GM12878 (cell line): ENCODE measurements around the gene CLDN25. TPM values are rescaled to one million over a fixed set of nuclear protein-coding genes. Genes with fewer than 3 reads are reported as not detected.

Source experiments
- ATAC-seq: fragments of 200-7000 bp; cut with Tn5 transposase; 3 replicates; pipeline ENCODE4 v1.9.1; 2020; ENCODE audit warnings: mild to moderate bottlenecking, moderate library complexity
- BruUV-seq: library from RNA; stranded (reverse); fragments of 400-500 nt; replicated peaks from 2 replicates; lab custom pipeline; 2021; lab: Mats Ljungman, UMichigan
- CTCF ChIA-PET: fragments of 300-600 bp; sonication (Branson Sonifier 250); formaldehyde crosslinking; extraction: SDS; loops from one replicate; lab custom pipeline; 2021; ENCODE audit warnings: inconsistent platforms; lab: Yijun Ruan, JAX
- POLR2A ChIA-PET: fragments of 350-600 bp; formaldehyde crosslinking; extraction: SDS; loops from one replicate; lab custom pipeline; 2021; ENCODE audit warnings: inconsistent platforms; lab: Charles Lee
- RAD21 ChIA-PET: fragments of 300-600 bp; sonication (Branson Sonifier 250); formaldehyde crosslinking; loops from one replicate; lab custom pipeline; 2023; ENCODE audit warnings: antibody characterized with exemption; ENCODE audit not compliant: unreplicated experiment; lab: Charles Lee
- SMC1A ChIA-PET: fragments of 300-600 bp; sonication (Branson Sonifier 250); formaldehyde crosslinking; loops from one replicate; lab custom pipeline; 2023; ENCODE audit not compliant: unreplicated experiment, uncharacterized antibody; lab: Charles Lee
- DNase-seq: peaks from one replicate; pipeline ENCODE4 v3.0.0-alpha.2; 2011; ENCODE audit warnings: low read depth, low spot score
- FAIRE-seq: peaks from 3 replicates; lab custom pipeline; 2011; peaks lifted over from hg19 to GRCh38; lab: Jason Lieb, UNC
- H2AFZ ChIP-seq: 2 replicates; pipeline ENCODE4 v1.6.0; 2011; ENCODE audit warnings: low read depth, low read length, control low read depth; ENCODE audit not compliant: control insufficient read depth
- H3K27ac ChIP-seq: 2 replicates; pipeline ENCODE4 v1.5.1; 2011; ENCODE audit warnings: control low read depth; ENCODE audit not compliant: control insufficient read depth, insufficient read depth
- H3K27me3 ChIP-seq, 2 experiments: replicated peaks in 1 of 2; 2 replicates each; pipeline versions ENCODE4 v1.6.0 to v1.6.1; 2011; ENCODE audit warnings: low read length in 1 of 2; ENCODE audit not compliant: control insufficient read depth in 2 of 2, insufficient read depth in 2 of 2
- H3K36me3 ChIP-seq, 2 experiments: 2 replicates each; pipeline ENCODE4 v1.5.1; 2011; ENCODE audit warnings: low read length in 1 of 2; ENCODE audit not compliant: control insufficient read depth in 2 of 2, insufficient read depth in 2 of 2
- H3K4me1 ChIP-seq: 2 replicates; pipeline ENCODE4 v1.6.1; 2011; ENCODE audit warnings: mild to moderate bottlenecking, low read length, moderate library complexity, mixed read lengths; ENCODE audit not compliant: control insufficient read depth, insufficient read depth
- H3K4me2 ChIP-seq: 2 replicates; pipeline ENCODE4 v1.6.0; 2011; ENCODE audit warnings: control low read depth; ENCODE audit not compliant: control insufficient read depth, insufficient read depth
- H3K4me3 ChIP-seq: fragments of 200-600 bp; sonication (generic); 2 replicates; pipeline ENCODE4 v1.5.1; 2016
- H3K79me2 ChIP-seq: 2 replicates; pipeline ENCODE4 v1.6.0; 2011; ENCODE audit warnings: low read length; ENCODE audit not compliant: control insufficient read depth, insufficient read depth
- H3K9ac ChIP-seq: 2 replicates; pipeline ENCODE4 v1.8.0; 2011; ENCODE audit warnings: low read length, control low read depth, mixed read lengths; ENCODE audit not compliant: control insufficient read depth, insufficient read depth
- H3K9me3 ChIP-seq: replicated peaks from 3 replicates; pipeline ENCODE4 v1.5.1; 2011; ENCODE audit warnings: mild to moderate bottlenecking, low read length; ENCODE audit not compliant: control insufficient read depth, insufficient read depth
- H4K20me1 ChIP-seq: 2 replicates; pipeline ENCODE4 v1.6.0; 2011; ENCODE audit not compliant: control insufficient read depth, insufficient read depth
- CREB1 ChIP-seq: IDR thresholded peaks from 2 replicates; pipeline ENCODE4 v1.6.1; 2012; ENCODE audit warnings: low read depth, mild to moderate bottlenecking, inconsistent platforms
- EGR1 ChIP-seq, 2 experiments: IDR thresholded peaks; 1 replicate in 1 of 2; 2 replicates in 1 of 2; pipeline ENCODE4 v1.6.1; 2011 to 2012; ENCODE audit warnings: low read depth in 2 of 2, low read length in 2 of 2, borderline replicate concordance in 1 of 2, mild to moderate bottlenecking in 1 of 2, moderate library complexity in 1 of 2
- HDAC2 ChIP-seq: fragments of 200-600 bp; sonication (generic); IDR thresholded peaks from 2 replicates; pipeline ENCODE4 v1.6.1; 2017
- IRF4 ChIP-seq: IDR thresholded peaks from 2 replicates; pipeline ENCODE4 v1.6.1; 2011; ENCODE audit warnings: low read depth, low read length
- MTA3 ChIP-seq: IDR thresholded peaks from 2 replicates; pipeline ENCODE4 v1.6.1; 2012; ENCODE audit warnings: low read length, inconsistent platforms, borderline replicate concordance
- MYC ChIP-seq: IDR thresholded peaks from 2 replicates; pipeline ENCODE4 v1.6.1; 2011; ENCODE audit warnings: mild to moderate bottlenecking, low read length, moderate library complexity, inconsistent platforms; ENCODE audit not compliant: insufficient read depth, insufficient replicate concordance, insufficient read length, severe bottlenecking
- NR2C2 ChIP-seq: IDR thresholded peaks from 2 replicates; pipeline ENCODE4 v1.6.1; 2011; ENCODE audit warnings: borderline replicate concordance, low read depth; ENCODE audit not compliant: control insufficient read depth, insufficient read length
- PRDM15 ChIP-seq: fragments of 450-650 bp; formaldehyde crosslinking; IDR thresholded peaks from 2 replicates; pipeline ENCODE4 v1.4.0; 2020; ENCODE audit warnings: mild to moderate bottlenecking, moderate library complexity
- RCOR1 ChIP-seq: conservative IDR thresholded peaks from 2 replicates; pipeline ENCODE4 v1.6.1; 2012; ENCODE audit warnings: low read depth, low read length, improper control_type of control experiment
- SREBF2 ChIP-seq: IDR thresholded peaks from 2 replicates; pipeline ENCODE4 v1.6.1; 2012; ENCODE audit warnings: mild to moderate bottlenecking, low read length
- STAT3 ChIP-seq: IDR thresholded peaks from 2 replicates; pipeline ENCODE4 v1.6.1; 2011; ENCODE audit warnings: low read depth, low read length, improper control_type of control experiment
- SUPT20H ChIP-seq: IDR thresholded peaks from 2 replicates; pipeline ENCODE4 v1.6.1; 2011; ENCODE audit warnings: low read depth, mild to moderate bottlenecking, low read length, moderate library complexity, borderline replicate concordance; ENCODE audit not compliant: control insufficient read depth
- ZNF274 ChIP-seq: IDR thresholded peaks from one replicate; pipeline ENCODE4 v1.8.0; 2011; ENCODE audit not compliant: insufficient read length, insufficient read depth
- ZNF622 ChIP-seq: fragments of 450-650 bp; IDR thresholded peaks from 2 replicates; pipeline ENCODE4 v1.6.1; 2017; ENCODE audit warnings: mild to moderate bottlenecking, inconsistent platforms
- WGBS: methylation state at CpG from one replicate; pipeline ENCODE4 v1.1.6; 2016; ENCODE audit warnings: low lambda C conversion rate; ENCODE audit not compliant: insufficient replicate concordance, insufficient coverage; ENCODE audit errors: missing lambda C conversion rate; 5-methylcytosine and 5-hydroxymethylcytosine counted together
- in situ Hi-C: fragments of 300-500 bp; cut with MboI; formaldehyde crosslinking; loops from 9 replicates; pipeline ENCODE4 v1.14.3; 2018; ENCODE audit warnings: mixed read lengths
- intact Hi-C: fragments of 100-400 bp; cut with micrococcal nuclease; formaldehyde crosslinking; loops from one replicate; pipeline ENCODE4 v1.14.2; 2022; ENCODE audit not compliant: unreplicated experiment
- polyA plus RNA-seq, 11 experiments: library from polyadenylated mRNA; depleted of rRNA in 4 of 11; unstranded in 6 of 11; stranded (reverse) in 5 of 11; fragments of >200 nt; fragmentation: Nextera tagmentation in 4 of 11; fragmentation: Illumina TruSeq in 1 of 11; extraction: Ambion mirVana in 4 of 11; extraction: Trizol in 1 of 11; gene quantifications; 1 replicate in 1 of 11; 2 replicates in 10 of 11; pipeline versions ENCODE4 v1.2.1 to v1.2.3, GENCODE V29; 2011 to 2016; ENCODE audit warnings: inconsistent platforms in 2 of 11, missing spikeins in 2 of 11, low read depth in 1 of 11
- total RNA-seq, 4 experiments: library from RNA; depleted of rRNA in 3 of 4; stranded (reverse); fragments of >200 nt in 3 of 4; fragmentation: Illumina TruSeq in 1 of 4; extraction: Trizol in 1 of 4; gene quantifications; 2 replicates each; pipeline versions ENCODE4 v1.2.1 to v1.2.3, GENCODE V29; 2013 to 2021
- TF ChIP-seq, protein P1 (sequence below): fragments of 450-650 bp; IDR thresholded peaks from 2 replicates; pipeline ENCODE4 v1.6.1; 2017; ENCODE audit warnings: low read depth, mild to moderate bottlenecking, moderate library complexity
- TF ChIP-seq, protein P2 (sequence below): IDR thresholded peaks from 2 replicates; pipeline ENCODE4 v1.6.1; 2011; ENCODE audit warnings: borderline replicate concordance, low read depth, mild to moderate bottlenecking, moderate library complexity, low read length; ENCODE audit not compliant: insufficient read depth, poor library complexity, severe bottlenecking

CLDN25 gene
- total and polyA plus RNA-seq, 10 of the 15 experiments (the other 5 are each of a cell fraction or from before 2014, with no cell fraction given), result not detected

DNA sequence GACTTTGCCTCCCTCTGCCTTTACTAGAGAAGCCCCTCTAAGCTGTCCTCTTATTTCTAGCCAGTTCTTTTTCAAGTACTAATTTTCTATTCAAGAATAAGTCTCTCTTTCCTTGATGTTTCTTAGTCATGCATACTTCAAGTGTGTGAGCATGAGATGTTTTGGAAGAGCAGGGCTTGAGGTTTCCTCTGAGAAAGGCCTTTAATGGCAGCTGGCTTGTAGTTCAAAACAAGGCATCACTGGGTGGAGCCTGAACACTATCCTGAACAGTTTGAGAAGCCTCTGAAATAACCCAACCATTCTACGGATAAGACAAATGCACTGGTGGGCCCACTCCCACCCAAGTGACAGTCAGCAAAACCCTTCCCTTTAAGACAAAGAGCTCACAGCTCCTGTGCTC is 37.6 kb downstream of the CLDN25 start:
- ChIA-PET CTCF (interaction anchor here (1.1 to 1.5 kb wide), 2 partner anchors 11 to 79 kb away, joined by 3 to 7 read pairs; no protein-coding TSS in a partner anchor), RAD21 (no interaction called here)
- H3K27me3 ChIP-seq, result no peaks in the 10 kb centered on the region

More for the DNA sequence above, 37.6 kb downstream of the CLDN25 start:
- Histone ChIP-seq H4K20me1 (no peaks in the 10 kb centered on the region), H3K4me1 (no peaks in the 10 kb centered on the region), H3K4me2 (no peak overlapping the region), H3K9ac (no peak overlapping the region), H3K79me2 (no peaks in the 10 kb centered on the region), H3K9me3 (no peaks in the 10 kb centered on the region), H3K36me3 (peaks cover 0 to 24% of the 10 kb centered on the region in 2 experiments; a peak in 3 of 4 replicates), H2AFZ (no peak overlapping the region), H3K27ac (no peak overlapping the region), H3K4me3 (no peak overlapping the region)
- in situ Hi-C loops (no loop called here), intact Hi-C loops (no loop called here)
- ChIA-PET POLR2A (no interaction called here), SMC1A (interaction anchor here (0.6 to 1.4 kb wide), 2 partner anchors 10 to 79 kb away, joined by 3 to 4 read pairs; no protein-coding TSS in a partner anchor)
- TF ChIP-seq, protein P1, sequence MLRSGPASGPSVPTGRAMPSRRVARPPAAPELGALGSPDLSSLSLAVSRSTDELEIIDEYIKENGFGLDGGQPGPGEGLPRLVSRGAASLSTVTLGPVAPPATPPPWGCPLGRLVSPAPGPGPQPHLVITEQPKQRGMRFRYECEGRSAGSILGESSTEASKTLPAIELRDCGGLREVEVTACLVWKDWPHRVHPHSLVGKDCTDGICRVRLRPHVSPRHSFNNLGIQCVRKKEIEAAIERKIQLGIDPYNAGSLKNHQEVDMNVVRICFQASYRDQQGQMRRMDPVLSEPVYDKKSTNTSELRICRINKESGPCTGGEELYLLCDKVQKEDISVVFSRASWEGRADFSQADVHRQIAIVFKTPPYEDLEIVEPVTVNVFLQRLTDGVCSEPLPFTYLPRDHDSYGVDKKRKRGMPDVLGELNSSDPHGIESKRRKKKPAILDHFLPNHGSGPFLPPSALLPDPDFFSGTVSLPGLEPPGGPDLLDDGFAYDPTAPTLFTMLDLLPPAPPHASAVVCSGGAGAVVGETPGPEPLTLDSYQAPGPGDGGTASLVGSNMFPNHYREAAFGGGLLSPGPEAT, result no peak
- TF ChIP-seq CREB1 (no peak), STAT3 (no peak), PRDM15 (CRISPR knock-in tag) (no peak), ZNF622 (no peak), SREBF2 (no peak), EGR1 (IDR thresholded peaks at IDR 0.05; ENCODE audit: borderline replicate concordance in 1 of 2, low read depth in 2 of 2, low read length in 2 of 2) (no peak), HDAC2 (no peak), MTA3 (no peak), SUPT20H (no peak), RCOR1 (no peak), ZNF274 (no peak), MYC (no peak), IRF4 (no peak), NR2C2 (no peak)
- TF ChIP-seq, protein P2, sequence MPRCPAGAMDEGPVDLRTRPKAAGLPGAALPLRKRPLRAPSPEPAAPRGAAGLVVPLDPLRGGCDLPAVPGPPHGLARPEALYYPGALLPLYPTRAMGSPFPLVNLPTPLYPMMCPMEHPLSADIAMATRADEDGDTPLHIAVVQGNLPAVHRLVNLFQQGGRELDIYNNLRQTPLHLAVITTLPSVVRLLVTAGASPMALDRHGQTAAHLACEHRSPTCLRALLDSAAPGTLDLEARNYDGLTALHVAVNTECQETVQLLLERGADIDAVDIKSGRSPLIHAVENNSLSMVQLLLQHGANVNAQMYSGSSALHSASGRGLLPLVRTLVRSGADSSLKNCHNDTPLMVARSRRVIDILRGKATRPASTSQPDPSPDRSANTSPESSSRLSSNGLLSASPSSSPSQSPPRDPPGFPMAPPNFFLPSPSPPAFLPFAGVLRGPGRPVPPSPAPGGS, result no peak
- no TSS peak for BruUV-seq
- no peak for ATAC-seq
- no peak for FAIRE-seq
- WGBS, result 82% methylated on average over 1 of the region's 1 CpG
- DNase-seq, result no peak
